HepG2 (cell line): ENCODE results near the gene AEBP1. TPM values are rescaled to one million over a fixed set of nuclear protein-coding genes. Genes with fewer than 3 reads are reported as not detected.

ENCODE experiments used
- MED1 ChIP-seq: sonication (generic); formaldehyde crosslinking; IDR thresholded peaks from 2 replicates; pipeline ENCODE4 v1.4.0; 2020; ENCODE audit warnings: missing genetic modification reagents
- ZNF350 ChIP-seq: sonication (generic); formaldehyde crosslinking; IDR thresholded peaks from 2 replicates; pipeline ENCODE4 v1.4.0; 2020; ENCODE audit warnings: mild to moderate bottlenecking, low read depth, missing genetic modification reagents, borderline replicate concordance
- ZNF430 ChIP-seq: sonication (generic); formaldehyde crosslinking; IDR thresholded peaks from 2 replicates; pipeline ENCODE4 v1.9.0; 2021; ENCODE audit warnings: mild to moderate bottlenecking, missing genetic modification reagents
- polyA plus RNA-seq, 8 experiments: library from polyadenylated mRNA; depleted of rRNA in 3 of 8; stranded (reverse) in 7 of 8; unstranded in 1 of 8; fragments of >200 nt; fragmentation: Illumina TruSeq in 4 of 8; extraction: Trizol in 4 of 8; gene quantifications; 2 replicates each; pipeline versions ENCODE4 v1.2.1 to v1.2.3, GENCODE V29; 2011 to 2016; ENCODE audit warnings: low read depth in 4 of 8, missing spikeins in 1 of 8, mixed read lengths in 1 of 8; ENCODE audit not compliant: insufficient read depth in 1 of 8
- total RNA-seq, 5 experiments: library from RNA; depleted of rRNA; stranded (reverse); fragments of >200 nt; fragmentation: Illumina TruSeq; extraction: Trizol; gene quantifications; 2 replicates each; pipeline ENCODE4 v1.2.3, GENCODE V29; 2016; ENCODE audit warnings: low read depth in 1 of 5
- TF ChIP-seq, protein P1 (sequence below): sonication (generic); formaldehyde crosslinking; IDR thresholded peaks from 2 replicates; pipeline ENCODE4 v1.4.0; 2020; ENCODE audit warnings: missing genetic modification reagents, borderline replicate concordance
- TF ChIP-seq, protein P2 (sequence below): sonication (generic); formaldehyde crosslinking; IDR thresholded peaks from 2 replicates; pipeline ENCODE4 v1.9.0; 2021; ENCODE audit warnings: missing genetic modification reagents, mild to moderate bottlenecking, borderline replicate concordance
- TF ChIP-seq, protein P3 (sequence below): sonication (generic); formaldehyde crosslinking; IDR thresholded peaks from 2 replicates; pipeline ENCODE4 v1.5.1; 2020; ENCODE audit warnings: mild to moderate bottlenecking, missing genetic modification reagents, borderline replicate concordance
- TF ChIP-seq, protein P4 (sequence below): sonication (generic); formaldehyde crosslinking; IDR thresholded peaks from 2 replicates; pipeline ENCODE4 v1.4.0; 2020; ENCODE audit warnings: missing genetic modification reagents

The AEBP1 gene
- total and polyA plus RNA-seq, 2 of the 13 experiments (the other 11 are each of a cell fraction or from before 2014, with no cell fraction given): 0.22 to 0.55 TPM

DNA sequence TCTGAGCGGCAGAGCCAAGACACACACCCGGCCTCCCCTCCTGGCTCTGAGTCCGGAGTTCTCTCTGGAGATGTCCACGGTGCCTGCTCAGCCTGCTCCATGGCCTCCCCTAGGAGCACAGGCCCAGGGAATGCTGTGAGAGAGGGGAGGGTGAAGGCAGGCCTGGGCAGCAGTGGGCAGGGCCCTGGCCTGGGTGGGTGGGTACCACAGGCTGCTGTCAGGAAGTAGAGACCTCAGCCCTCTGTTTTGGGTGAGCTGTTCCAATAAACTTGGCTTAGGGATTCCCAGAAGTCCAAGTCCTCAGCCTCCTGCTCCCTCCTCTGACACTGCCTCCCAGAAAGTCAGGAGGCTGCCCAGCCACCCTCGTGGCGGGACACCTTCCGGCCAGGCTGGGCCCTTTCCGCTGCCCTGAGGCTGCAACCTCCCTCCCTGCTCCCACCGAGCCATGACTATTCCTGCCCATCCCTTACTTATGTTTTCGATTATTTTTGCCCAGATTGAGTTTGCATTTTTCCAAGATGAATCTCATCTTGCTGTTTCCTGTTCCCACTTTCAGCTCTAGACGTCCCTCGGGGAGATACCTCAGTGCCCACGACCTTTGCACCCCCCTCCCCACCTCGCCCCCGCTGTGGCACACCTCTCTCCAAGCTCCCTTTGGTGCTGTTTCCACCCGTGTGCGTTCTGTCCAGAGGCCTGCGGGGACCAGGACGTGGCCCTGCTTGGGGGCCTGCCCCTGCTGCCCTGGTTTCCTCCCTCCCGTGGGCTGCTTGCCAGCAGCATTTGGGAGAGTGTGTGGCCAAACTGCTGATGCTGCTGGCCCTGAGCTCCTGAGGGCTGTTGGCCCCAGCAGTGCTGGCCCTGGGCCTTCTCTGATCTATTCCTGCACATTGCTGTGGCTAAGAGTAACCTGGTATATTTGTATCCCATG is 16.0 kb upstream of the AEBP1 start (continued):
- TF ChIP-seq, protein P1, sequence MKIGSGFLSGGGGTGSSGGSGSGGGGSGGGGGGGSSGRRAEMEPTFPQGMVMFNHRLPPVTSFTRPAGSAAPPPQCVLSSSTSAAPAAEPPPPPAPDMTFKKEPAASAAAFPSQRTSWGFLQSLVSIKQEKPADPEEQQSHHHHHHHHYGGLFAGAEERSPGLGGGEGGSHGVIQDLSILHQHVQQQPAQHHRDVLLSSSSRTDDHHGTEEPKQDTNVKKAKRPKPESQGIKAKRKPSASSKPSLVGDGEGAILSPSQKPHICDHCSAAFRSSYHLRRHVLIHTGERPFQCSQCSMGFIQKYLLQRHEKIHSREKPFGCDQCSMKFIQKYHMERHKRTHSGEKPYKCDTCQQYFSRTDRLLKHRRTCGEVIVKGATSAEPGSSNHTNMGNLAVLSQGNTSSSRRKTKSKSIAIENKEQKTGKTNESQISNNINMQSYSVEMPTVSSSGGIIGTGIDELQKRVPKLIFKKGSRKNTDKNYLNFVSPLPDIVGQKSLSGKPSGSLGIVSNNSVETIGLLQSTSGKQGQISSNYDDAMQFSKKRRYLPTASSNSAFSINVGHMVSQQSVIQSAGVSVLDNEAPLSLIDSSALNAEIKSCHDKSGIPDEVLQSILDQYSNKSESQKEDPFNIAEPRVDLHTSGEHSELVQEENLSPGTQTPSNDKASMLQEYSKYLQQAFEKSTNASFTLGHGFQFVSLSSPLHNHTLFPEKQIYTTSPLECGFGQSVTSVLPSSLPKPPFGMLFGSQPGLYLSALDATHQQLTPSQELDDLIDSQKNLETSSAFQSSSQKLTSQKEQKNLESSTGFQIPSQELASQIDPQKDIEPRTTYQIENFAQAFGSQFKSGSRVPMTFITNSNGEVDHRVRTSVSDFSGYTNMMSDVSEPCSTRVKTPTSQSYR (CRISPR knock-in tag): no peak
- TF ChIP-seq, protein P2, sequence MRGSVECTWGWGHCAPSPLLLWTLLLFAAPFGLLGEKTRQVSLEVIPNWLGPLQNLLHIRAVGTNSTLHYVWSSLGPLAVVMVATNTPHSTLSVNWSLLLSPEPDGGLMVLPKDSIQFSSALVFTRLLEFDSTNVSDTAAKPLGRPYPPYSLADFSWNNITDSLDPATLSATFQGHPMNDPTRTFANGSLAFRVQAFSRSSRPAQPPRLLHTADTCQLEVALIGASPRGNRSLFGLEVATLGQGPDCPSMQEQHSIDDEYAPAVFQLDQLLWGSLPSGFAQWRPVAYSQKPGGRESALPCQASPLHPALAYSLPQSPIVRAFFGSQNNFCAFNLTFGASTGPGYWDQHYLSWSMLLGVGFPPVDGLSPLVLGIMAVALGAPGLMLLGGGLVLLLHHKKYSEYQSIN: no peak
- TF ChIP-seq, protein P3, sequence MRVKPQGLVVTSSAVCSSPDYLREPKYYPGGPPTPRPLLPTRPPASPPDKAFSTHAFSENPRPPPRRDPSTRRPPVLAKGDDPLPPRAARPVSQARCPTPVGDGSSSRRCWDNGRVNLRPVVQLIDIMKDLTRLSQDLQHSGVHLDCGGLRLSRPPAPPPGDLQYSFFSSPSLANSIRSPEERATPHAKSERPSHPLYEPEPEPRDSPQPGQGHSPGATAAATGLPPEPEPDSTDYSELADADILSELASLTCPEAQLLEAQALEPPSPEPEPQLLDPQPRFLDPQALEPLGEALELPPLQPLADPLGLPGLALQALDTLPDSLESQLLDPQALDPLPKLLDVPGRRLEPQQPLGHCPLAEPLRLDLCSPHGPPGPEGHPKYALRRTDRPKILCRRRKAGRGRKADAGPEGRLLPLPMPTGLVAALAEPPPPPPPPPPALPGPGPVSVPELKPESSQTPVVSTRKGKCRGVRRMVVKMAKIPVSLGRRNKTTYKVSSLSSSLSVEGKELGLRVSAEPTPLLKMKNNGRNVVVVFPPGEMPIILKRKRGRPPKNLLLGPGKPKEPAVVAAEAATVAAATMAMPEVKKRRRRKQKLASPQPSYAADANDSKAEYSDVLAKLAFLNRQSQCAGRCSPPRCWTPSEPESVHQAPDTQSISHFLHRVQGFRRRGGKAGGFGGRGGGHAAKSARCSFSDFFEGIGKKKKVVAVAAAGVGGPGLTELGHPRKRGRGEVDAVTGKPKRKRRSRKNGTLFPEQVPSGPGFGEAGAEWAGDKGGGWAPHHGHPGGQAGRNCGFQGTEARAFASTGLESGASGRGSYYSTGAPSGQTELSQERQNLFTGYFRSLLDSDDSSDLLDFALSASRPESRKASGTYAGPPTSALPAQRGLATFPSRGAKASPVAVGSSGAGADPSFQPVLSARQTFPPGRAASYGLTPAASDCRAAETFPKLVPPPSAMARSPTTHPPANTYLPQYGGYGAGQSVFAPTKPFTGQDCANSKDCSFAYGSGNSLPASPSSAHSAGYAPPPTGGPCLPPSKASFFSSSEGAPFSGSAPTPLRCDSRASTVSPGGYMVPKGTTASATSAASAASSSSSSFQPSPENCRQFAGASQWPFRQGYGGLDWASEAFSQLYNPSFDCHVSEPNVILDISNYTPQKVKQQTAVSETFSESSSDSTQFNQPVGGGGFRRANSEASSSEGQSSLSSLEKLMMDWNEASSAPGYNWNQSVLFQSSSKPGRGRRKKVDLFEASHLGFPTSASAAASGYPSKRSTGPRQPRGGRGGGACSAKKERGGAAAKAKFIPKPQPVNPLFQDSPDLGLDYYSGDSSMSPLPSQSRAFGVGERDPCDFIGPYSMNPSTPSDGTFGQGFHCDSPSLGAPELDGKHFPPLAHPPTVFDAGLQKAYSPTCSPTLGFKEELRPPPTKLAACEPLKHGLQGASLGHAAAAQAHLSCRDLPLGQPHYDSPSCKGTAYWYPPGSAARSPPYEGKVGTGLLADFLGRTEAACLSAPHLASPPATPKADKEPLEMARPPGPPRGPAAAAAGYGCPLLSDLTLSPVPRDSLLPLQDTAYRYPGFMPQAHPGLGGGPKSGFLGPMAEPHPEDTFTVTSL (CRISPR knock-in tag): no peak
- TF ChIP-seq MED1 (CRISPR knock-in tag) (no peak), ZNF350 (CRISPR knock-in tag) (no peak), ZNF430 (CRISPR knock-in tag) (no peak)
- TF ChIP-seq, protein P4, sequence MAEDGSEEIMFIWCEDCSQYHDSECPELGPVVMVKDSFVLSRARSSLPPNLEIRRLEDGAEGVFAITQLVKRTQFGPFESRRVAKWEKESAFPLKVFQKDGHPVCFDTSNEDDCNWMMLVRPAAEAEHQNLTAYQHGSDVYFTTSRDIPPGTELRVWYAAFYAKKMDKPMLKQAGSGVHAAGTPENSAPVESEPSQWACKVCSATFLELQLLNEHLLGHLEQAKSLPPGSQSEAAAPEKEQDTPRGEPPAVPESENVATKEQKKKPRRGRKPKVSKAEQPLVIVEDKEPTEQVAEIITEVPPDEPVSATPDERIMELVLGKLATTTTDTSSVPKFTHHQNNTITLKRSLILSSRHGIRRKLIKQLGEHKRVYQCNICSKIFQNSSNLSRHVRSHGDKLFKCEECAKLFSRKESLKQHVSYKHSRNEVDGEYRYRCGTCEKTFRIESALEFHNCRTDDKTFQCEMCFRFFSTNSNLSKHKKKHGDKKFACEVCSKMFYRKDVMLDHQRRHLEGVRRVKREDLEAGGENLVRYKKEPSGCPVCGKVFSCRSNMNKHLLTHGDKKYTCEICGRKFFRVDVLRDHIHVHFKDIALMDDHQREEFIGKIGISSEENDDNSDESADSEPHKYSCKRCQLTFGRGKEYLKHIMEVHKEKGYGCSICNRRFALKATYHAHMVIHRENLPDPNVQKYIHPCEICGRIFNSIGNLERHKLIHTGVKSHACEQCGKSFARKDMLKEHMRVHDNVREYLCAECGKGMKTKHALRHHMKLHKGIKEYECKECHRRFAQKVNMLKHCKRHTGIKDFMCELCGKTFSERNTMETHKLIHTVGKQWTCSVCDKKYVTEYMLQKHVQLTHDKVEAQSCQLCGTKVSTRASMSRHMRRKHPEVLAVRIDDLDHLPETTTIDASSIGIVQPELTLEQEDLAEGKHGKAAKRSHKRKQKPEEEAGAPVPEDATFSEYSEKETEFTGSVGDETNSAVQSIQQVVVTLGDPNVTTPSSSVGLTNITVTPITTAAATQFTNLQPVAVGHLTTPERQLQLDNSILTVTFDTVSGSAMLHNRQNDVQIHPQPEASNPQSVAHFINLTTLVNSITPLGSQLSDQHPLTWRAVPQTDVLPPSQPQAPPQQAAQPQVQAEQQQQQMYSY: no peak
